ENCODE data around the gene DHX40. TPM values are rescaled to one million over a fixed set of nuclear protein-coding genes. Genes with fewer than 3 reads are reported as not detected.
"Not testable (repeated sequence)": the region's sequence is repeated elsewhere in the genome, so short reads cannot be mapped to it uniquely, and the experiment has no call there.

Gene DHX40
- total and polyA plus RNA-seq, 2 of the 13 experiments (the other 11 are each of a cell fraction or from before 2014, with no cell fraction given) = 22.2 to 37.0 TPM

DNA sequence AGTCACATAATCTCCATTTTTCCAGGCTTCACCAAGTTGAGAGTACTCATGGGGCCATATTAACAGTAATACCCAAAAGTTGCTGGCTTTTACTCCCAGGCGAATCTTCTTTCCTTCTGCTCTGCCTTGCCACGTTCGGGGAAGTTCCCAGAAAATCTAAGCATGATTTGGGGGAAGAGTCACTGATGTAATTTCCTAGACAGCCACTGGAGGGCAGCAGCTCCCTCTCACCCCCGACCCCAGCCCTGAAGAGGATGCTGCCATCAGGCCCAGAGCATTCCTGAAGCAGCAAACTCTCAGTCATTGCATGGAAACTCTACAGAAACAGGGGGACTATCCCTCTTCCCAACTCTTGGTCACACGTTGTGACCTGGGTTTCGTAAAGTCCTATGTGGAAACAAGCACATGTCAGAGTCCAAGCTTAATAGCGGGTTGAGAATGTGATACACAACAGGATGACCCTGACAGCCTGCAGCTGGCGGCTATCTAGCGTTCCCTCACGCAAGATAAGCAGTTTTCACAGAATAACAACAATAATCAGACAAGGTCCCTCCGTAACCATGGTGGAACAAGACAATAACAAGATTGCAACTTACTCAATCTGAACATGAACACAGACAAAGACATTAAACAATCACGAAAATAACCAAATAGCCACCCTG is 43.8 kb upstream of the DHX40 start (continued):
- TF ChIP-seq GRHL1 (CRISPR knock-in tag; conservative IDR thresholded peaks at IDR 0.05) = no peak

DNA sequence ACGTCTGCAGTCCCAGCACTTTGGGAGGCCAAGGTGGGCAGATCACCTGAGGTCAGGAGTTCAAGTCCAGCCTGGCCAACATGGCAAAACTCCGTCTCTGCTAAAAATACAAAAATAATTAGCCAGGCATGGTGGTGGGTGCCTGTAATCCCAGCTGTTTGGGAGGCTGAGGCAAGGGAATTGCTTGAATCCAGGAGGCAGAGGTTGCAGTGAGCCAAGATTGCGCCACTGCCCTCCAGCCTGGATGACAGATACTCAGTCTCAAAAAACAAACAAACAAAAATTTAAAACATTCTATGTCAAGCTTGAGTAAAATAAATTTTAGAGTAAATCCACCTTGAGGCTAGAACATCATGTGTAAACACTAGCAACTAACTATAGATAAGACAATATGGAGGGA is 40.5 kb upstream of the DHX40 start:
- POLR2A ChIA-PET; H3K27me3 ChIP-seq (ENCODE audit: control insufficient read depth in 1 of 2, insufficient read depth in 2 of 2, low read length in 2 of 2); FAIRE-seq; H3K4me2 ChIP-seq (ENCODE audit: low read depth, low read length); H3K4me3 ChIP-seq (replicated peaks in 1 of 3; ENCODE audit: insufficient read depth in 1 of 3, low read depth in 2 of 3, low read length in 3 of 3); in situ Hi-C loops (cut with HindIII; ENCODE audit: extremely low pct_ligation_motif_present, low pct_unique_long_range_greater_than_20kb); H3K36me3 ChIP-seq (replicated peaks in 1 of 2; ENCODE audit: control insufficient read depth in 1 of 2, insufficient read depth in 2 of 2, low read length in 2 of 2); CTCF ChIA-PET (ENCODE audit: low intra/inter-chr PET ratio, low total read pairs); ATAC-seq; H3K79me2 ChIP-seq (ENCODE audit: insufficient read depth, low read length); H3K9me3 ChIP-seq (ENCODE audit: low read length); H3K27ac ChIP-seq (ENCODE audit: extremely low read length, insufficient read depth, low read length); BruUV-seq (replicated peaks); H4K20me1 ChIP-seq (ENCODE audit: insufficient read depth, low read length); DNase-seq (ENCODE audit: low spot score); H3K9ac ChIP-seq (ENCODE audit: insufficient read depth, low read depth, low read length); H2AFZ ChIP-seq (ENCODE audit: low read length): not testable (repeated sequence)
- intact Hi-C loops (cut with micrococcal nuclease; ENCODE audit: unreplicated experiment) = loop anchor here (5.0 kb wide), 1 partner anchor 92 kb away; the partner anchor contains the start of gene CLTC
- WGBS (ENCODE audit: low lambda C conversion rate) = 34% methylated on average over 3 of the region's 3 CpGs
- H3K4me1 ChIP-seq (ENCODE audit: insufficient read depth, low read length) = peaks cover 47% of the 10 kb centered on the region
- TF ChIP-seq ZNF460 (CRISPR knock-in tag; IDR thresholded peaks at IDR 0.05; ENCODE audit: borderline replicate concordance) = peak; percentile 87
- peak; percentile 57 for TF ChIP-seq CEBPG (CRISPR knock-in tag; IDR thresholded peaks at IDR 0.05)
- TF ChIP-seq CEBPB (IDR thresholded peaks at IDR 0.05; ENCODE audit: borderline replicate concordance, low read depth, low read length) = peak; percentile 25; the same call in 1 of the 2 replicates

- no peak for ATAC-seq
- BruUV-seq (replicated peaks) = no TSS peak
- Histone ChIP-seq H2AFZ (ENCODE audit: low read length) (no peak overlapping the region), H3K79me2 (ENCODE audit: insufficient read depth, low read length) (no peaks in the 10 kb centered on the region), H3K36me3 (replicated peaks in 1 of 2; ENCODE audit: control insufficient read depth in 1 of 2, insufficient read depth in 2 of 2, low read length in 2 of 2) (no peaks in the 10 kb centered on the region), H3K4me2 (ENCODE audit: low read depth, low read length) (no peak overlapping the region), H4K20me1 (ENCODE audit: insufficient read depth, low read length) (no peaks in the 10 kb centered on the region), H3K27me3 (ENCODE audit: control insufficient read depth in 1 of 2, insufficient read depth in 2 of 2, low read length in 2 of 2) (0 out of 5 replicates have a peak, but pooled peaks cover 0 to 5% of the 10 kb centered on the region in 2 experiments), H3K4me3 (replicated peaks in 1 of 3; ENCODE audit: insufficient read depth in 1 of 3, low read depth in 2 of 3, low read length in 3 of 3) (no peak overlapping the region), H3K9me3 (ENCODE audit: low read length) (no peaks in the 10 kb centered on the region), H3K27ac (ENCODE audit: extremely low read length, insufficient read depth, low read length) (no peak overlapping the region), H3K9ac (ENCODE audit: insufficient read depth, low read depth, low read length) (no peak overlapping the region), H3K4me1 (ENCODE audit: insufficient read depth, low read length) (peaks cover 40% of the 10 kb centered on the region)
- no peak for FAIRE-seq
- CTCF ChIA-PET (ENCODE audit: low intra/inter-chr PET ratio, low total read pairs) = no interaction called here
- POLR2A ChIA-PET = no interaction called here
- WGBS (ENCODE audit: low lambda C conversion rate) = 8% methylated on average over 2 of the region's 2 CpGs
- DNase-seq (ENCODE audit: low spot score) = no peak
- in situ Hi-C loops (cut with HindIII; ENCODE audit: extremely low pct_ligation_motif_present, low pct_unique_long_range_greater_than_20kb) (no loop called here), intact Hi-C loops (cut with micrococcal nuclease; ENCODE audit: unreplicated experiment) (no loop called here)
- TF ChIP-seq TEAD3 (CRISPR knock-in tag; optimal IDR thresholded peaks at IDR 0.05; ENCODE audit: borderline replicate concordance) (no peak), HHEX (CRISPR knock-in tag; IDR thresholded peaks at IDR 0.05) (no peak), ZNF7 (CRISPR knock-in tag; IDR thresholded peaks at IDR 0.05) (no peak), ZBTB26 (CRISPR knock-in tag; IDR thresholded peaks at IDR 0.05; ENCODE audit: borderline replicate concordance) (no peak), GMEB2 (CRISPR knock-in tag; IDR thresholded peaks at IDR 0.05; ENCODE audit: low read depth) (no peak), ZKSCAN1 (IDR thresholded peaks at IDR 0.05; ENCODE audit: low read length) (peak; percentile 94), ATF7-NPFF (CRISPR knock-in tag; IDR thresholded peaks at IDR 0.05; ENCODE audit: low read depth) (no peak), NR2F2 (IDR thresholded peaks at IDR 0.05; ENCODE audit: borderline replicate concordance, low read depth) (no peak)
Measured at GRCh38 chr17:59525668-59526067, 39.7 kb upstream of the DHX40 start.

Data from HepG2 (cell line).